H9 (cell line): ENCODE results near the gene ATN1. TPM values are rescaled to one million over a fixed set of nuclear protein-coding genes. Genes with fewer than 3 reads are reported as not detected.
A peak's percentile ranks its signal among the peaks of the same experiment; 100 is the strongest.

Experiments used
- DNase-seq: peaks from one replicate; pipeline ENCODE4 v3.0.0-alpha.2; 2017
- H2AFZ ChIP-seq: one replicate; pipeline ENCODE4 v1.6.1; 2013; ENCODE audit warnings: mild to moderate bottlenecking, low read length, control low read depth, moderate library complexity
- H2AK5ac ChIP-seq: 2 replicates; pipeline ENCODE4 v1.6.1; 2013; ENCODE audit warnings: low read length, control low read depth, mixed read lengths; ENCODE audit not compliant: insufficient read length
- H2BK120ac ChIP-seq: one replicate; pipeline ENCODE4 v1.6.1; 2013; ENCODE audit warnings: low read depth, mild to moderate bottlenecking, low read length, control low read depth, inconsistent platforms; ENCODE audit not compliant: poor library complexity, severe bottlenecking
- H2BK12ac ChIP-seq: 2 replicates; pipeline ENCODE4 v1.6.1; 2013; ENCODE audit warnings: low read length, control low read depth, mixed read lengths, low read depth; ENCODE audit not compliant: insufficient read length
- H2BK15ac ChIP-seq: 2 replicates; pipeline ENCODE4 v1.6.1; 2013; ENCODE audit warnings: low read depth, low read length, control low read depth
- H2BK20ac ChIP-seq: one replicate; pipeline ENCODE4 v1.6.1; 2013; ENCODE audit warnings: low read depth, mild to moderate bottlenecking, low read length, control low read depth, inconsistent platforms; ENCODE audit not compliant: poor library complexity, severe bottlenecking
- H2BK5ac ChIP-seq: 2 replicates; pipeline ENCODE4 v1.6.1; 2013; ENCODE audit warnings: low read length, control low read depth, mixed read lengths; ENCODE audit not compliant: insufficient read length
- H3K14ac ChIP-seq: 2 replicates; pipeline ENCODE4 v1.6.1; 2013; ENCODE audit warnings: low read length, control low read depth; ENCODE audit not compliant: insufficient read depth
- H3K18ac ChIP-seq: 2 replicates; pipeline ENCODE4 v1.6.1; 2013; ENCODE audit warnings: low read depth, mild to moderate bottlenecking, mixed read lengths, low read length, control low read depth; ENCODE audit not compliant: insufficient read length
- H3K23ac ChIP-seq: 2 replicates; pipeline ENCODE4 v1.6.1; 2013; ENCODE audit warnings: low read length, control low read depth, mixed read lengths, low read depth; ENCODE audit not compliant: insufficient read length
- H3K23me2 ChIP-seq: 2 replicates; pipeline ENCODE4 v1.6.1; 2013; ENCODE audit warnings: low read depth, mild to moderate bottlenecking, mixed read lengths, low read length, control low read depth; ENCODE audit not compliant: insufficient read length, poor library complexity, severe bottlenecking
- H3K27ac ChIP-seq: 2 replicates; pipeline ENCODE4 v1.5.1; 2013; ENCODE audit warnings: low read length, control low read depth, mixed read lengths, low read depth; ENCODE audit not compliant: insufficient read length
- H3K27me3 ChIP-seq: 2 replicates; pipeline ENCODE4 v1.6.1; 2013; ENCODE audit warnings: low read length, control low read depth, inconsistent platforms; ENCODE audit not compliant: insufficient read depth
- H3K4ac ChIP-seq: 2 replicates; pipeline ENCODE4 v1.6.1; 2013; ENCODE audit warnings: low read depth, mild to moderate bottlenecking, control low read depth, inconsistent platforms, low read length, moderate library complexity
- H3K4me1 ChIP-seq: 2 replicates; pipeline ENCODE4 v1.6.1; 2013; ENCODE audit warnings: low read length, control low read depth, inconsistent platforms; ENCODE audit not compliant: insufficient read depth
- H3K4me2 ChIP-seq: 2 replicates; pipeline ENCODE4 v1.6.1; 2013; ENCODE audit warnings: low read length, control low read depth, mixed read lengths; ENCODE audit not compliant: insufficient read length, insufficient read depth
- H3K56ac ChIP-seq: 2 replicates; pipeline ENCODE4 v1.6.1; 2013; ENCODE audit warnings: low read depth, mild to moderate bottlenecking, mixed read lengths, low read length, control low read depth; ENCODE audit not compliant: insufficient read length
- H3K79me1 ChIP-seq: 2 replicates; pipeline ENCODE4 v1.6.1; 2013; ENCODE audit warnings: low read depth, mild to moderate bottlenecking, moderate library complexity, low read length, control low read depth, inconsistent platforms; ENCODE audit not compliant: insufficient read depth, poor library complexity, severe bottlenecking
- H3K79me2 ChIP-seq: 2 replicates; pipeline ENCODE4 v1.6.1; 2013; ENCODE audit warnings: low read length, control low read depth, inconsistent platforms; ENCODE audit not compliant: insufficient read depth
- H3K9ac ChIP-seq: 2 replicates; pipeline ENCODE4 v1.6.1; 2013; ENCODE audit warnings: low read length, control low read depth, mixed read lengths; ENCODE audit not compliant: insufficient read length; ENCODE audit errors: extremely low read depth
- H3K9me3 ChIP-seq: one replicate; pipeline ENCODE4 v1.6.1; 2013; ENCODE audit warnings: low read depth, low read length, inconsistent platforms; ENCODE audit not compliant: control insufficient read depth
- H3T11ph ChIP-seq: one replicate; pipeline ENCODE4 v1.6.1; 2013; ENCODE audit warnings: mild to moderate bottlenecking, low read length, control low read depth, inconsistent platforms
- H4K20me1 ChIP-seq: one replicate; pipeline ENCODE4 v1.6.1; 2013; ENCODE audit not compliant: control insufficient read depth, insufficient read length, insufficient read depth
- H4K5ac ChIP-seq: 2 replicates; pipeline ENCODE4 v1.6.1; 2013; ENCODE audit warnings: low read depth, mild to moderate bottlenecking, mixed read lengths, low read length, control low read depth; ENCODE audit not compliant: insufficient read length
- H4K8ac ChIP-seq: replicated peaks from 2 replicates; pipeline ENCODE4 v1.6.1; 2013; ENCODE audit warnings: low read length, control low read depth, mixed read lengths, low read depth; ENCODE audit not compliant: insufficient read length
- H4K91ac ChIP-seq: 2 replicates; pipeline ENCODE4 v1.6.1; 2013; ENCODE audit warnings: low read depth, mild to moderate bottlenecking, moderate library complexity, mixed read lengths, low read length, control low read depth; ENCODE audit not compliant: insufficient read length
- H3K27ac Mint-ChIP-seq, 3 experiments: 2 replicates in 2 of 3; 3 replicates in 1 of 3; pipeline ENCODE4 v1.8.0; 2020 to 2021; ENCODE audit warnings: mixed read lengths in 3 of 3, mild to moderate bottlenecking in 1 of 3, moderate library complexity in 1 of 3
- H3K27me3 Mint-ChIP-seq: 2 replicates; pipeline ENCODE4 v1.8.0; 2021; ENCODE audit warnings: low read depth, mild to moderate bottlenecking, moderate library complexity, mixed read lengths
- H3K36me3 Mint-ChIP-seq, 3 experiments: 2 replicates in 2 of 3; 3 replicates in 1 of 3; pipeline ENCODE4 v1.8.0; 2020 to 2021; ENCODE audit warnings: low read depth in 3 of 3, mixed read lengths in 3 of 3; ENCODE audit not compliant: insufficient read depth in 1 of 3
- H3K4me1 Mint-ChIP-seq, 2 experiments: 2 replicates each; pipeline ENCODE4 v1.8.0; 2020; ENCODE audit warnings: mixed read lengths in 2 of 2
- H3K4me3 Mint-ChIP-seq, 2 experiments: 2 replicates in 1 of 2; 3 replicates in 1 of 2; pipeline ENCODE4 v1.8.0; 2020 to 2021; ENCODE audit warnings: mild to moderate bottlenecking in 2 of 2, mixed read lengths in 2 of 2, moderate library complexity in 1 of 2
- H3K9me3 Mint-ChIP-seq, 2 experiments: 2 replicates in 1 of 2; 3 replicates in 1 of 2; pipeline ENCODE4 v1.8.0; 2020; ENCODE audit warnings: mild to moderate bottlenecking in 2 of 2, mixed read lengths in 2 of 2, moderate library complexity in 1 of 2
- CTCF ChIP-seq: fragments of 200-600 bp; sonication (generic); conservative IDR thresholded peaks from 3 replicates; pipeline ENCODE4 v1.8.0; 2021; ENCODE audit warnings: antibody characterized with exemption, mild to moderate bottlenecking
- whole genome bisulfite sequencing: extraction: QIAGEN DNeasy Blood & Tissue Kit; methylation state at CpG from one replicate; pipeline ENCODE4 v1.1.7; 2013; ENCODE audit warnings: missing lambda C conversion rate, low lambda C conversion rate, mixed read lengths; ENCODE audit not compliant: insufficient read length; ENCODE audit errors: extremely low coverage; 5-methylcytosine and 5-hydroxymethylcytosine counted together
- total RNA-seq: library from RNA; stranded (reverse); gene quantifications from 2 replicates; pipeline ENCODE4 v1.2.1, GENCODE V29; 2021

ATN1 gene
- total RNA-seq, 1 experiment from 2014 or later: 103 TPM

GRCh38 chr12:6965026-6965661, 37.4 kb downstream of the ATN1 start:
- no peak overlapping the region for H2BK20ac ChIP-seq
- H3K4me3 Mint-ChIP-seq: peak overlapping the region; percentile 39 to 47; a peak in 4 of 5 replicates
- H3K27ac Mint-ChIP-seq: peak overlapping the region; percentile 53 to 92 (median 92)
- no peak overlapping the region for H2BK120ac ChIP-seq
- H3K18ac ChIP-seq: no peak overlapping the region
- no peak overlapping the region for H4K5ac ChIP-seq
- H3K27me3 Mint-ChIP-seq: no peaks in the 10 kb centered on the region
- H4K8ac ChIP-seq: no peak overlapping the region
- no peak overlapping the region for H3T11ph ChIP-seq
- no peak overlapping the region for H2AFZ ChIP-seq
- H2BK5ac ChIP-seq: no peak overlapping the region
- H3K27ac ChIP-seq: peak overlapping the region; percentile 34
- H3K23me2 ChIP-seq: peaks cover 20% of the 10 kb centered on the region
- no CpG with 5 or more reads among the region's 12 CpGs for WGBS
- H3K14ac ChIP-seq: no peak overlapping the region
- DNase-seq: peak; percentile 93
- H4K20me1 ChIP-seq: peaks cover 2% of the 10 kb centered on the region
- H3K4me1 Mint-ChIP-seq: peaks cover 49 to 65% of the 10 kb centered on the region in 2 experiments
- H3K4me2 ChIP-seq: no peak overlapping the region
- no peaks in the 10 kb centered on the region for H3K9me3 ChIP-seq
- H3K79me2 ChIP-seq: peaks cover 9% of the 10 kb centered on the region; the same call in 1 of the 2 replicates
- H3K27me3 ChIP-seq: no peaks in the 10 kb centered on the region
- H3K79me1 ChIP-seq: peaks cover 7% of the 10 kb centered on the region
- no peak overlapping the region for H3K23ac ChIP-seq
- H3K56ac ChIP-seq: no peak overlapping the region
- peaks cover 39 to 58% (median 45%) of the 10 kb centered on the region in 3 experiments for H3K36me3 Mint-ChIP-seq
- H2AK5ac ChIP-seq: no peak overlapping the region
- no peak overlapping the region for H3K9ac ChIP-seq
- H3K4me1 ChIP-seq: peaks cover 6% of the 10 kb centered on the region; the same call in 1 of the 2 replicates
- no peak overlapping the region for H4K91ac ChIP-seq
- no peak overlapping the region for H2BK12ac ChIP-seq
- H3K9me3 Mint-ChIP-seq: no peaks in the 10 kb centered on the region; a peak in 1 of 5 replicates
- H2BK15ac ChIP-seq: no peak overlapping the region
- H3K4ac ChIP-seq: no peak overlapping the region
- TF ChIP-seq CTCF: peak; percentile 90
